HG03139 (cell line): ENCODE data around the gene CCN5.

Experiments
- ATAC-seq: cut with Tn5 transposase; IDR thresholded peaks from one replicate; pipeline ENCODE4 v1.9.1; 2021; ENCODE audit not compliant: unreplicated experiment

The CCN5 gene

GRCh38 chr20:44715499-44716308 is 535 bp downstream of the CCN5 start:
- no peak for ATAC-seq

- ATAC-seq, result no peak
These were observed 1.3 kb downstream of the CCN5 start for GRCh38 chr20:44716309-44717106.

- no peak for ATAC-seq
These were observed 2.8 kb downstream of the CCN5 start for GRCh38 chr20:44717986-44718385.

GRCh38 chr20:44719841-44720240 is 4.7 kb downstream of the CCN5 start:
- ATAC-seq, result no peak

- ATAC-seq, result no peak
These were observed 5.4 kb downstream of the CCN5 start for GRCh38 chr20:44720621-44720996.

GRCh38 chr20:44720997-44721784 is 6.0 kb downstream of the CCN5 start:
- no peak for ATAC-seq

GRCh38 chr20:44721785-44722054 is 6.6 kb downstream of the CCN5 start:
- ATAC-seq, result no peak

- no peak for ATAC-seq
These were observed 7.8 kb downstream of the CCN5 start for GRCh38 chr20:44722990-44723389.

- ATAC-seq, result no peak
These were observed 8.2 kb downstream of the CCN5 start for GRCh38 chr20:44723391-44723790.

- ATAC-seq, result no peak
These were observed 8.7 kb downstream of the CCN5 start for GRCh38 chr20:44723798-44724362.

- ATAC-seq, result no peak
These were observed 9.4 kb downstream of the CCN5 start for GRCh38 chr20:44724423-44725091.

GRCh38 chr20:44725837-44726236 is 10.7 kb downstream of the CCN5 start:
- ATAC-seq, result no peak

GRCh38 chr20:44727039-44727438 is 11.9 kb downstream of the CCN5 start:
- ATAC-seq, result no peak

GRCh38 chr20:44727651-44728050 is 12.5 kb downstream of the CCN5 start:
- no peak for ATAC-seq

GRCh38 chr20:44728801-44729443 is 13.8 kb downstream of the CCN5 start:
- ATAC-seq, result no peak

GRCh38 chr20:44730441-44730840 is 15.3 kb downstream of the CCN5 start:
- no peak for ATAC-seq

GRCh38 chr20:44731657-44732056 is 16.5 kb downstream of the CCN5 start:
- no peak for ATAC-seq

- no peak for ATAC-seq
These were observed 17.2 kb downstream of the CCN5 start for GRCh38 chr20:44732327-44732726.

GRCh38 chr20:44733341-44734069 is 18.3 kb downstream of the CCN5 start:
- no peak for ATAC-seq

GRCh38 chr20:44734938-44735337 is 19.8 kb downstream of the CCN5 start:
- ATAC-seq, result no peak
